GM23338 (cell line): Measurements from ENCODE around the gene SLC25A13. TPM values are rescaled to one million over a fixed set of nuclear protein-coding genes. Genes with fewer than 3 reads are reported as not detected.

Experiments
- ATAC-seq: fragments of 200-7000 bp; cut with Tn5 transposase; 3 replicates; pipeline ENCODE4 v1.9.1; 2020
- DNase-seq: peaks from one replicate; pipeline ENCODE4 v3.0.0-alpha.2; 2015; ENCODE audit warnings: low spot score
- H2AFZ ChIP-seq: fragments of 200-600 bp; sonication (generic); 2 replicates; pipeline ENCODE4 v1.8.0; 2016; ENCODE audit warnings: antibody characterized with exemption, mild to moderate bottlenecking, moderate library complexity
- H3F3A ChIP-seq: fragments of 200-600 bp; sonication (generic); replicated peaks from 2 replicates; pipeline ENCODE4 v1.8.0; 2017; ENCODE audit warnings: antibody characterized with exemption, mixed run types, low read depth
- H3K27ac ChIP-seq: fragments of 200-600 bp; sonication (generic); 2 replicates; pipeline ENCODE4 v1.6.1; 2016; ENCODE audit warnings: low read depth
- H3K27me3 ChIP-seq: fragments of 200-600 bp; sonication (generic); 2 replicates; pipeline ENCODE4 v1.8.0; 2016; ENCODE audit warnings: mild to moderate bottlenecking, mixed run types, moderate library complexity; ENCODE audit not compliant: insufficient read depth
- H3K36me3 ChIP-seq: fragments of 200-600 bp; sonication (generic); 2 replicates; pipeline ENCODE4 v1.8.0; 2016; ENCODE audit warnings: mild to moderate bottlenecking; ENCODE audit not compliant: insufficient read depth
- H3K4me1 ChIP-seq: fragments of 200-600 bp; sonication (generic); 2 replicates; pipeline ENCODE4 v1.8.0; 2016; ENCODE audit warnings: mild to moderate bottlenecking, moderate library complexity; ENCODE audit not compliant: insufficient read depth
- H3K4me2 ChIP-seq: fragments of 200-600 bp; sonication (generic); 2 replicates; pipeline ENCODE4 v1.7.1; 2017; ENCODE audit warnings: mixed run types
- H3K4me3 ChIP-seq: fragments of 200-600 bp; sonication (generic); 2 replicates; pipeline ENCODE4 v1.6.1; 2016; ENCODE audit warnings: mixed run types
- H3K79me2 ChIP-seq: fragments of 200-600 bp; sonication (generic); replicated peaks from 2 replicates; pipeline ENCODE4 v1.8.0; 2017; ENCODE audit warnings: mild to moderate bottlenecking; ENCODE audit not compliant: insufficient read depth
- H3K9me2 ChIP-seq: fragments of 200-600 bp; sonication (generic); 2 replicates; pipeline ENCODE4 v1.8.0; 2017; ENCODE audit not compliant: insufficient read depth
- H4K20me1 ChIP-seq: fragments of 200-600 bp; sonication (generic); replicated peaks from 2 replicates; pipeline ENCODE4 v1.8.0; 2017; ENCODE audit warnings: mild to moderate bottlenecking; ENCODE audit not compliant: insufficient read depth
- H3K27ac Mint-ChIP-seq: 2 replicates; pipeline ENCODE4 v1.8.0; 2020; ENCODE audit warnings: inconsistent platforms, mild to moderate bottlenecking, moderate library complexity, mixed read lengths
- H3K27me3 Mint-ChIP-seq: 3 replicates; pipeline ENCODE4 v1.8.0; 2022; ENCODE audit warnings: low read depth, mild to moderate bottlenecking, moderate library complexity, mixed read lengths, inconsistent platforms; ENCODE audit not compliant: insufficient read depth, poor library complexity
- H3K36me3 Mint-ChIP-seq: 3 replicates; pipeline ENCODE4 v1.8.0; 2021; ENCODE audit warnings: low read depth, mild to moderate bottlenecking, inconsistent platforms, moderate library complexity, mixed read lengths
- H3K4me1 Mint-ChIP-seq: 3 replicates; pipeline ENCODE4 v1.8.0; 2020; ENCODE audit warnings: mild to moderate bottlenecking, inconsistent platforms, mixed read lengths
- H3K4me3 Mint-ChIP-seq: 3 replicates; pipeline ENCODE4 v1.8.0; 2021; ENCODE audit warnings: moderate library complexity, mild to moderate bottlenecking, inconsistent platforms, mixed read lengths
- H3K9me3 Mint-ChIP-seq: 3 replicates; pipeline ENCODE4 v1.8.0; 2020; ENCODE audit warnings: moderate library complexity, mild to moderate bottlenecking, inconsistent platforms, mixed read lengths
- CREB1 ChIP-seq: fragments of 250-450 bp; sonication (Bioruptor Pico); IDR thresholded peaks from 2 replicates; pipeline ENCODE4 v1.5.0; 2020; ENCODE audit warnings: low read depth, mild to moderate bottlenecking, moderate library complexity
- EZH2 ChIP-seq: fragments of 200-600 bp; sonication (generic); IDR thresholded peaks from one replicate; pipeline ENCODE4 v1.8.0; 2017; ENCODE audit warnings: antibody characterized with exemption, mild to moderate bottlenecking, low read depth; ENCODE audit not compliant: unreplicated experiment
- EZH2phosphoT487 ChIP-seq: fragments of 200-600 bp; sonication (generic); IDR thresholded peaks from one replicate; pipeline ENCODE4 v1.8.1; 2018; ENCODE audit warnings: antibody characterized with exemption; ENCODE audit not compliant: unreplicated experiment
- JUNB ChIP-seq: IDR thresholded peaks from one replicate; pipeline ENCODE4 v1.6.1; 2016; ENCODE audit warnings: antibody characterized with exemption; ENCODE audit not compliant: unreplicated experiment
- POLR2AphosphoS5 ChIP-seq: IDR thresholded peaks from 2 replicates; pipeline ENCODE4 v1.6.1; 2016; ENCODE audit warnings: antibody characterized with exemption, low read depth
- STAT1 ChIP-seq: IDR thresholded peaks from one replicate; pipeline ENCODE4 v1.6.1; 2016; ENCODE audit warnings: antibody characterized with exemption; ENCODE audit not compliant: unreplicated experiment
- ZNF114 ChIP-seq: fragments of 250-450 bp; sonication (Bioruptor Pico); IDR thresholded peaks from 2 replicates; pipeline ENCODE4 v1.5.0; 2020; ENCODE audit warnings: mild to moderate bottlenecking, moderate library complexity
- ZNF331 ChIP-seq: fragments of 250-450 bp; sonication (Bioruptor Pico); IDR thresholded peaks from 2 replicates; pipeline ENCODE4 v1.5.0; 2020; ENCODE audit warnings: low read depth, mild to moderate bottlenecking, moderate library complexity
- polyA plus RNA-seq: library from polyadenylated mRNA; unstranded; fragments of >200 nt; fragmentation: Nextera tagmentation; extraction: Ambion mirVana; gene quantifications from 2 replicates; pipeline ENCODE4 v1.2.1, GENCODE V29; 2016
- total RNA-seq: library from RNA; depleted of rRNA; stranded (reverse); fragments of >200 nt; shearing (Covaris generic); gene quantifications from 2 replicates; pipeline ENCODE4 v1.2.3, GENCODE V29; 2014
- TF ChIP-seq, protein P1 (sequence below): fragments of 250-450 bp; sonication (Bioruptor Pico); IDR thresholded peaks from 2 replicates; pipeline ENCODE4 v1.5.0; 2020; ENCODE audit warnings: mild to moderate bottlenecking, moderate library complexity
- TF ChIP-seq, protein P2 (sequence below): IDR thresholded peaks from 2 replicates; pipeline ENCODE4 v1.6.1; 2016; ENCODE audit warnings: antibody characterized with exemption
- TF ChIP-seq, protein P3 (sequence below), 2 experiments: fragments of 200-600 bp in 1 of 2; sonication (generic) in 1 of 2; conservative IDR thresholded peaks; 2 replicates each; pipeline versions ENCODE4 v1.5.1 to v1.6.1; 2016 to 2017; ENCODE audit warnings: antibody characterized with exemption in 2 of 2, low read depth in 2 of 2, mild to moderate bottlenecking in 2 of 2, moderate library complexity in 1 of 2
- TF ChIP-seq, protein P4 (sequence below): IDR thresholded peaks from one replicate; pipeline ENCODE4 v1.6.1; 2018; ENCODE audit warnings: antibody characterized with exemption; ENCODE audit not compliant: unreplicated experiment

Gene SLC25A13
- total and polyA plus RNA-seq, 2 experiments from 2014 or later, result 51.1 to 84.6 TPM

GRCh38 chr7:96305915-96306314 lies 16.0 kb downstream of the SLC25A13 start (continued):
- TF ChIP-seq, protein P1, sequence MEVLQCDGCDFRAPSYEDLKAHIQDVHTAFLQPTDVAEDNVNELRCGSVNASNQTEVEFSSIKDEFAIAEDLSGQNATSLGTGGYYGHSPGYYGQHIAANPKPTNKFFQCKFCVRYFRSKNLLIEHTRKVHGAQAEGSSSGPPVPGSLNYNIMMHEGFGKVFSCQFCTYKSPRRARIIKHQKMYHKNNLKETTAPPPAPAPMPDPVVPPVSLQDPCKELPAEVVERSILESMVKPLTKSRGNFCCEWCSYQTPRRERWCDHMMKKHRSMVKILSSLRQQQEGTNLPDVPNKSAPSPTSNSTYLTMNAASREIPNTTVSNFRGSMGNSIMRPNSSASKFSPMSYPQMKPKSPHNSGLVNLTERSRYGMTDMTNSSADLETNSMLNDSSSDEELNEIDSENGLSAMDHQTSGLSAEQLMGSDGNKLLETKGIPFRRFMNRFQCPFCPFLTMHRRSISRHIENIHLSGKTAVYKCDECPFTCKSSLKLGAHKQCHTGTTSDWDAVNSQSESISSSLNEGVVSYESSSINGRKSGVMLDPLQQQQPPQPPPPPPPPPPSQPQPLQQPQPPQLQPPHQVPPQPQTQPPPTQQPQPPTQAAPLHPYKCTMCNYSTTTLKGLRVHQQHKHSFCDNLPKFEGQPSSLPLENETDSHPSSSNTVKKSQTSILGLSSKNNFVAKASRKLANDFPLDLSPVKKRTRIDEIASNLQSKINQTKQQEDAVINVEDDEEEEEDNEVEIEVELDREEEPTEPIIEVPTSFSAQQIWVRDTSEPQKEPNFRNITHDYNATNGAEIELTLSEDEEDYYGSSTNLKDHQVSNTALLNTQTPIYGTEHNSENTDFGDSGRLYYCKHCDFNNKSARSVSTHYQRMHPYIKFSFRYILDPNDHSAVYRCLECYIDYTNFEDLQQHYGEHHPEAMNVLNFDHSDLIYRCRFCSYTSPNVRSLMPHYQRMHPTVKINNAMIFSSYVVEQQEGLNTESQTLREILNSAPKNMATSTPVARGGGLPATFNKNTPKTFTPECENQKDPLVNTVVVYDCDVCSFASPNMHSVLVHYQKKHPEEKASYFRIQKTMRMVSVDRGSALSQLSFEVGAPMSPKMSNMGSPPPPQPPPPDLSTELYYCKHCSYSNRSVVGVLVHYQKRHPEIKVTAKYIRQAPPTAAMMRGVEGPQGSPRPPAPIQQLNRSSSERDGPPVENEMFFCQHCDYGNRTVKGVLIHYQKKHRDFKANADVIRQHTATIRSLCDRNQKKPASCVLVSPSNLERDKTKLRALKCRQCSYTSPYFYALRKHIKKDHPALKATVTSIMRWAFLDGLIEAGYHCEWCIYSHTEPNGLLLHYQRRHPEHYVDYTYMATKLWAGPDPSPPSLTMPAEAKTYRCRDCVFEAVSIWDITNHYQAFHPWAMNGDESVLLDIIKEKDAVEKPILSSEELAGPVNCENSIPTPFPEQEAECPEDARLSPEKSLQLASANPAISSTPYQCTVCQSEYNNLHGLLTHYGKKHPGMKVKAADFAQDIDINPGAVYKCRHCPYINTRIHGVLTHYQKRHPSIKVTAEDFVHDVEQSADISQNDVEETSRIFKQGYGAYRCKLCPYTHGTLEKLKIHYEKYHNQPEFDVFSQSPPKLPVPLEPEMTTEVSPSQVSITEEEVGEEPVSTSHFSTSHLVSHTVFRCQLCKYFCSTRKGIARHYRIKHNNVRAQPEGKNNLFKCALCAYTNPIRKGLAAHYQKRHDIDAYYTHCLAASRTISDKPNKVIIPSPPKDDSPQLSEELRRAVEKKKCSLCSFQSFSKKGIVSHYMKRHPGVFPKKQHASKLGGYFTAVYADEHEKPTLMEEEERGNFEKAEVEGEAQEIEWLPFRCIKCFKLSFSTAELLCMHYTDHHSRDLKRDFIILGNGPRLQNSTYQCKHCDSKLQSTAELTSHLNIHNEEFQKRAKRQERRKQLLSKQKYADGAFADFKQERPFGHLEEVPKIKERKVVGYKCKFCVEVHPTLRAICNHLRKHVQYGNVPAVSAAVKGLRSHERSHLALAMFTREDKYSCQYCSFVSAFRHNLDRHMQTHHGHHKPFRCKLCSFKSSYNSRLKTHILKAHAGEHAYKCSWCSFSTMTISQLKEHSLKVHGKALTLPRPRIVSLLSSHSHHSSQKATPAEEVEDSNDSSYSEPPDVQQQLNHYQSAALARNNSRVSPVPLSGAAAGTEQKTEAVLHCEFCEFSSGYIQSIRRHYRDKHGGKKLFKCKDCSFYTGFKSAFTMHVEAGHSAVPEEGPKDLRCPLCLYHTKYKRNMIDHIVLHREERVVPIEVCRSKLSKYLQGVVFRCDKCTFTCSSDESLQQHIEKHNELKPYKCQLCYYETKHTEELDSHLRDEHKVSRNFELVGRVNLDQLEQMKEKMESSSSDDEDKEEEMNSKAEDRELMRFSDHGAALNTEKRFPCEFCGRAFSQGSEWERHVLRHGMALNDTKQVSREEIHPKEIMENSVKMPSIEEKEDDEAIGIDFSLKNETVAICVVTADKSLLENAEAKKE (CRISPR knock-in tag), result no peak
- TF ChIP-seq CREB1 (CRISPR knock-in tag), result no peak
- no peak for TF ChIP-seq STAT1
- no peak for TF ChIP-seq ZNF331

DNA sequence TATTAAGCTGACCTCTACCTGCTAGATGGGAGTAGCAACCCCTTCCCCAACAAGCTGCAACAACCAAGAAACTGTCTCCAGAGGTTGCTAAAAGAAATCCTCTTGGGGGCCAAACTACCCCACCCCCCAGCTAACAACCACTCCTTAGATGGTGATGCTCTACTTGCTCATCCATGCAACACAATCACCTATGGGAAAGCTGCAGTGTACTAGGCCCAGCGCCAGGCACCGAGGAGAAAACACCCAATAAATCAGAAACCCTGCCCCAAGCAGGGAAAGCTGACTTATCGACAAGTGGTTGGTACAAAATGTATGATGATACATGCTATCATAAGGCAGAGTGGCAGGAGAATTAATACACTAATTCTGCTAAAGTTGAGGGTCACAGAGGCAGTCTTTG lies 17.3 kb downstream of the SLC25A13 start:
- Mint-ChIP-seq H3K4me1 (peaks cover 30% of the 10 kb centered on the region), H3K4me3 (no peak overlapping the region), H3K27me3 (no peaks in the 10 kb centered on the region), H3K27ac (no peak overlapping the region), H3K36me3 (no peaks in the 10 kb centered on the region), H3K9me3 (no peaks in the 10 kb centered on the region)
- ATAC-seq, result no peak
- no peaks in the 10 kb centered on the region for H3F3A ChIP-seq
- H3K4me2 ChIP-seq, result no peak overlapping the region
- no peaks in the 10 kb centered on the region for H3K36me3 ChIP-seq
- H4K20me1 ChIP-seq, result peaks cover 22% of the 10 kb centered on the region
- H3K4me3 ChIP-seq, result no peak overlapping the region
- no peaks in the 10 kb centered on the region for H3K9me2 ChIP-seq
- no peaks in the 10 kb centered on the region for H3K27me3 ChIP-seq
- peaks cover 23% of the 10 kb centered on the region; the same call in 1 of the 2 replicates for H3K4me1 ChIP-seq
- no peak for DNase-seq
- H2AFZ ChIP-seq, result no peak overlapping the region
- H3K79me2 ChIP-seq, result peaks cover 94% of the 10 kb centered on the region
- H3K27ac ChIP-seq, result no peak overlapping the region
- TF ChIP-seq ZNF331, result no peak
- TF ChIP-seq, protein P2, sequence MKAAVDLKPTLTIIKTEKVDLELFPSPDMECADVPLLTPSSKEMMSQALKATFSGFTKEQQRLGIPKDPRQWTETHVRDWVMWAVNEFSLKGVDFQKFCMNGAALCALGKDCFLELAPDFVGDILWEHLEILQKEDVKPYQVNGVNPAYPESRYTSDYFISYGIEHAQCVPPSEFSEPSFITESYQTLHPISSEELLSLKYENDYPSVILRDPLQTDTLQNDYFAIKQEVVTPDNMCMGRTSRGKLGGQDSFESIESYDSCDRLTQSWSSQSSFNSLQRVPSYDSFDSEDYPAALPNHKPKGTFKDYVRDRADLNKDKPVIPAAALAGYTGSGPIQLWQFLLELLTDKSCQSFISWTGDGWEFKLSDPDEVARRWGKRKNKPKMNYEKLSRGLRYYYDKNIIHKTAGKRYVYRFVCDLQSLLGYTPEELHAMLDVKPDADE, result no peak
- TF ChIP-seq POLR2AphosphoS5, result no peak
- TF ChIP-seq STAT1, result no peak
- TF ChIP-seq ZNF114 (CRISPR knock-in tag), result no peak
- TF ChIP-seq, protein P3, sequence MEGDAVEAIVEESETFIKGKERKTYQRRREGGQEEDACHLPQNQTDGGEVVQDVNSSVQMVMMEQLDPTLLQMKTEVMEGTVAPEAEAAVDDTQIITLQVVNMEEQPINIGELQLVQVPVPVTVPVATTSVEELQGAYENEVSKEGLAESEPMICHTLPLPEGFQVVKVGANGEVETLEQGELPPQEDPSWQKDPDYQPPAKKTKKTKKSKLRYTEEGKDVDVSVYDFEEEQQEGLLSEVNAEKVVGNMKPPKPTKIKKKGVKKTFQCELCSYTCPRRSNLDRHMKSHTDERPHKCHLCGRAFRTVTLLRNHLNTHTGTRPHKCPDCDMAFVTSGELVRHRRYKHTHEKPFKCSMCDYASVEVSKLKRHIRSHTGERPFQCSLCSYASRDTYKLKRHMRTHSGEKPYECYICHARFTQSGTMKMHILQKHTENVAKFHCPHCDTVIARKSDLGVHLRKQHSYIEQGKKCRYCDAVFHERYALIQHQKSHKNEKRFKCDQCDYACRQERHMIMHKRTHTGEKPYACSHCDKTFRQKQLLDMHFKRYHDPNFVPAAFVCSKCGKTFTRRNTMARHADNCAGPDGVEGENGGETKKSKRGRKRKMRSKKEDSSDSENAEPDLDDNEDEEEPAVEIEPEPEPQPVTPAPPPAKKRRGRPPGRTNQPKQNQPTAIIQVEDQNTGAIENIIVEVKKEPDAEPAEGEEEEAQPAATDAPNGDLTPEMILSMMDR (conservative IDR thresholded peaks at IDR 0.05; ENCODE audit: low read depth in 2 of 2), result no peak
- TF ChIP-seq EZH2phosphoT487, result no peak
- TF ChIP-seq, protein P4, sequence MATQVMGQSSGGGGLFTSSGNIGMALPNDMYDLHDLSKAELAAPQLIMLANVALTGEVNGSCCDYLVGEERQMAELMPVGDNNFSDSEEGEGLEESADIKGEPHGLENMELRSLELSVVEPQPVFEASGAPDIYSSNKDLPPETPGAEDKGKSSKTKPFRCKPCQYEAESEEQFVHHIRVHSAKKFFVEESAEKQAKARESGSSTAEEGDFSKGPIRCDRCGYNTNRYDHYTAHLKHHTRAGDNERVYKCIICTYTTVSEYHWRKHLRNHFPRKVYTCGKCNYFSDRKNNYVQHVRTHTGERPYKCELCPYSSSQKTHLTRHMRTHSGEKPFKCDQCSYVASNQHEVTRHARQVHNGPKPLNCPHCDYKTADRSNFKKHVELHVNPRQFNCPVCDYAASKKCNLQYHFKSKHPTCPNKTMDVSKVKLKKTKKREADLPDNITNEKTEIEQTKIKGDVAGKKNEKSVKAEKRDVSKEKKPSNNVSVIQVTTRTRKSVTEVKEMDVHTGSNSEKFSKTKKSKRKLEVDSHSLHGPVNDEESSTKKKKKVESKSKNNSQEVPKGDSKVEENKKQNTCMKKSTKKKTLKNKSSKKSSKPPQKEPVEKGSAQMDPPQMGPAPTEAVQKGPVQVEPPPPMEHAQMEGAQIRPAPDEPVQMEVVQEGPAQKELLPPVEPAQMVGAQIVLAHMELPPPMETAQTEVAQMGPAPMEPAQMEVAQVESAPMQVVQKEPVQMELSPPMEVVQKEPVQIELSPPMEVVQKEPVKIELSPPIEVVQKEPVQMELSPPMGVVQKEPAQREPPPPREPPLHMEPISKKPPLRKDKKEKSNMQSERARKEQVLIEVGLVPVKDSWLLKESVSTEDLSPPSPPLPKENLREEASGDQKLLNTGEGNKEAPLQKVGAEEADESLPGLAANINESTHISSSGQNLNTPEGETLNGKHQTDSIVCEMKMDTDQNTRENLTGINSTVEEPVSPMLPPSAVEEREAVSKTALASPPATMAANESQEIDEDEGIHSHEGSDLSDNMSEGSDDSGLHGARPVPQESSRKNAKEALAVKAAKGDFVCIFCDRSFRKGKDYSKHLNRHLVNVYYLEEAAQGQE, result no peak
- TF ChIP-seq EZH2, result no peak
- no peak for TF ChIP-seq CREB1 (CRISPR knock-in tag)
- no peak for TF ChIP-seq JUNB
